Ishikawa (cell line): ENCODE data around the gene AVEN.

ENCODE experiments used
- CEBPB ChIP-seq: IDR thresholded peaks from 2 replicates; pipeline ENCODE4 v1.6.1; 2012
- CREB1 ChIP-seq: IDR thresholded peaks from 2 replicates; pipeline ENCODE4 v1.6.1; 2012; ENCODE audit warnings: low read depth
- EP300 ChIP-seq: IDR thresholded peaks from 2 replicates; pipeline ENCODE4 v1.6.1; 2012; ENCODE audit warnings: borderline replicate concordance
- FOXM1 ChIP-seq: IDR thresholded peaks from 2 replicates; pipeline ENCODE4 v1.6.1; 2012; ENCODE audit warnings: low read depth, borderline replicate concordance
- MAX ChIP-seq: IDR thresholded peaks from 2 replicates; pipeline ENCODE4 v1.6.1; 2012
- NFIC ChIP-seq: IDR thresholded peaks from 2 replicates; pipeline ENCODE4 v1.6.1; 2012
- RAD21 ChIP-seq: IDR thresholded peaks from 2 replicates; pipeline ENCODE4 v1.6.1; 2012; ENCODE audit warnings: low read depth
- REST ChIP-seq: IDR thresholded peaks from 2 replicates; pipeline ENCODE4 v1.6.1; 2012; ENCODE audit warnings: low read depth, mild to moderate bottlenecking
- TAF1 ChIP-seq: IDR thresholded peaks from 2 replicates; pipeline ENCODE4 v1.6.1; 2012; ENCODE audit warnings: low read depth, mild to moderate bottlenecking
- TCF12 ChIP-seq: IDR thresholded peaks from 2 replicates; pipeline ENCODE4 v1.6.1; 2012; ENCODE audit warnings: low read depth
- TEAD4 ChIP-seq: IDR thresholded peaks from 2 replicates; pipeline ENCODE4 v1.6.1; 2012
- USF1 ChIP-seq: IDR thresholded peaks from 2 replicates; pipeline ENCODE4 v1.6.1; 2012
- YY1 ChIP-seq: IDR thresholded peaks from 2 replicates; pipeline ENCODE4 v1.6.1; 2012; ENCODE audit warnings: low read depth
- ZBTB7A ChIP-seq: IDR thresholded peaks from 2 replicates; pipeline ENCODE4 v1.6.1; 2012; ENCODE audit warnings: low read depth

The AVEN gene

GRCh38 chr15:33932734-33933133 lies 106.3 kb downstream of the AVEN start:
- TF ChIP-seq YY1 (no peak), REST (no peak), TCF12 (no peak), EP300 (no peak), TAF1 (no peak), USF1 (no peak), MAX (no peak), ZBTB7A (no peak), CREB1 (no peak), RAD21 (no peak), FOXM1 (no peak), TEAD4 (no peak), CEBPB (no peak)

- TF ChIP-seq YY1: no peak
- no peak for TF ChIP-seq MAX
- TF ChIP-seq CEBPB: no peak
- no peak for TF ChIP-seq USF1
These were observed 112.7 kb downstream of the AVEN start for GRCh38 chr15:33926260-33926659.

DNA sequence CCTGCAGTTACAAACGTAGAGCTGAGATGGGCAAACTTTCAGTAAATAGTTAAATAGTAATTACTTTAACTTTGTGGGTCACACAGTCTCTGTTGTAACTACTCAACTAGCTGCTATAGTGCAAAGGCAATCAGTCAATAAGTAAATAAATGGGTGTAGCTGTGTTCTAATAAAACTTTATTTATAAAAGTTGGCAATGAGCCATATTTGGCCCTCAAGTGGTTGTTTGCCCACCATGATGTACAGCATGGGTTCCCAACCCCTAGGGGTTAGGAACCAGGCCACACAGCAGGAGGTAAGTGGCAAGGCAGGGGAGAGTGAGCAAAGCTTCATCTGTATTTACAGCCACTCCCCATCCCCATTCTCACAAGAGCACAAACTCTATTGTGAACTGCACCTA lies 115.6 kb downstream of the AVEN start:
- TF ChIP-seq NFIC (peak; percentile 75), ZBTB7A (no peak)

DNA sequence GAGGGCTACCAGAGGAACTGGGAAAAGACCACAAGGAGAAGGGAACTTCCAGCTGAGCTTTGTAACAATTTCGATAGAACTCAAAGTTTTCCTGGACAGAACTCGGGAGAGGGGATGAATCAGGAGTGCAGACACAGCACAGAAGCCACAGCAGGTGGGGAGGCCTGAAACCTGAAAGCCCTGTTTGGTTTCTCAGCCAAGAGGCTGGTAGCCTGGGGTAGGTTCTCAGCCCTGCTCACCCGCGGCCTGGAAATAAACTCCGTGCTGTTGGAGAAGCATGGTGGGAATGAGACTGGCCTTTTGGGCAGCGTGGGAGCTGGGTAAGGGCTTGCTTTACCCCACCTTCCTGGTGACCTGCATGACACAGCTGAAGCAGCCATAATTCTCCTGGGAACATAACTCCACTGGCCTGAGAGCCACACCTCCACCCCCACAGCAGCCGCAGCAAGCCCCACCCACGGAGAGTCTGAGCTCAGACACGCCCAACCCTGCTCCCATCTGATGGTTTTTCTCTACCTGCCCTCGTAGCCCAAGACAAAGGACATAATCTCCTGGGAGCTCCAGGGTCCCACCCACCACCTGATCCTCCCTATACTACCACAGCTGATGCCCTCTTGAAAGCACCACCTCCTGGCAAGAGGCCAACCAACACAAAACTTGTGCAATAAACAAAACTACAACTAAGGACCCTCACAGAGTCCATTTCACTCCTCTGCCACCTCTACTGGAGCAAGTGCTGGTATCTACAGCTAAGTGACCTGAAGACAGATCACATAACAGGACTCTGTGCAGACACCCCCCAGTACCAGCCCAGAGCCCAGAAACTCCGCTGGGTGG lies 123.2 kb downstream of the AVEN start:
- TF ChIP-seq CEBPB: peak; percentile 40; the same call in 1 of the 2 replicates
- TF ChIP-seq NFIC: peak; percentile 50; the same call in 1 of the 2 replicates
- no peak for TF ChIP-seq EP300
- TF ChIP-seq REST: no peak
- TF ChIP-seq USF1: 0 out of 2 replicates have a peak, but pooled peaks have one; percentile 8
- no peak for TF ChIP-seq TAF1
- peak; percentile 45; the same call in 1 of the 2 replicates for TF ChIP-seq TCF12
- 0 out of 2 replicates have a peak, but pooled peaks have one; percentile 42 for TF ChIP-seq YY1

DNA sequence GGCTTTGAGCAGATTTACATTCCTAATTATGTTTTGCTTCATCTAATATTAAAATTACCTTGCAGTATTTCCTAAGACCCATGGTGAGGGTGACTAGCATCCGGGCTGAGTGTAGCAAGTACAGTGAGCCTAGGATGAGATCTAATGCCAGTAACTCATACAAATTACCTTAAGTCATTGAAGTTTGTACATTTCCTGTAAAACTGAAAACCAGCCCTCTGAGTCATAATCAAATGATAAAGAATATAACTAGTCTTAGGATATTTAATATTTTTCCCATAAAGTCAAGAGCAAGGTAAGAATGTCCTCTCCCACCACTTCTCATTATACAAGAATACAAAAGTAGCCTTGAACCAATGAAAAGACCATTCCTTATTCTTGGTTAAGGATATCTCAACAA lies 125.5 kb downstream of the AVEN start:
- no peak for TF ChIP-seq CREB1
- TF ChIP-seq USF1: no peak
- no peak for TF ChIP-seq TAF1
- TF ChIP-seq REST: no peak
- no peak for TF ChIP-seq ZBTB7A
- no peak for TF ChIP-seq MAX
- no peak for TF ChIP-seq EP300
